ENCODE results near the gene TMEM43. TPM values are rescaled to one million over a fixed set of nuclear protein-coding genes. Genes with fewer than 3 reads are reported as not detected.

TMEM43 gene
- total RNA-seq, 6 experiments from 2014 or later, result 73.3 to 90.8 (median 80.7) TPM

DNA sequence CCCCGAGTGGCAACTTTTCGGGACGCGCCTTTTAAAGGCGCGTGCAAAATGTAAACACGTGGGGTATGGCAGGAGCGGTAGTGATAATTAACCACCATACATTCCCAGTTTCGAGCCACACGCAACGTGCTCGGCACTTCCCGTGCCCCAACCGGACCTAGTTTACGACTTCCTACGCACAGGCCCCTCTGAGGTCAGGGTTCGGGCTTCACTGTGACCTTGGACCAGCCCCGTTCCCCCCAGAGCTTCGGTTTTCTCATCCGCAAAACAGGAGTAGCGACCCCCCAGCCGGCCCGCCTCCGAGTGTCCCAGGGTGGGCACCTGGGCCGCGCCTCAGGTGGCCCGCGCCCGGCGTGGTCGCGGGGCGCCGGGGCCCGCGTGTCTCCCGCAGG is 633 bp upstream of the TMEM43 start:
- Mint-ChIP-seq H3K27me3 (ENCODE audit: insufficient read depth) (peaks cover 3% of the 10 kb centered on the region; the same call in 1 of the 2 replicates), H3K4me1 (ENCODE audit: low read depth) (peaks cover 38% of the 10 kb centered on the region), H3K36me3 (ENCODE audit: low read depth) (peaks cover 28% of the 10 kb centered on the region), H3K27ac (peak overlapping the region; percentile 86), H3K4me3 (peak overlapping the region; percentile 100), H3K9me3 (no peaks in the 10 kb centered on the region)
- TF ChIP-seq, protein P1, sequence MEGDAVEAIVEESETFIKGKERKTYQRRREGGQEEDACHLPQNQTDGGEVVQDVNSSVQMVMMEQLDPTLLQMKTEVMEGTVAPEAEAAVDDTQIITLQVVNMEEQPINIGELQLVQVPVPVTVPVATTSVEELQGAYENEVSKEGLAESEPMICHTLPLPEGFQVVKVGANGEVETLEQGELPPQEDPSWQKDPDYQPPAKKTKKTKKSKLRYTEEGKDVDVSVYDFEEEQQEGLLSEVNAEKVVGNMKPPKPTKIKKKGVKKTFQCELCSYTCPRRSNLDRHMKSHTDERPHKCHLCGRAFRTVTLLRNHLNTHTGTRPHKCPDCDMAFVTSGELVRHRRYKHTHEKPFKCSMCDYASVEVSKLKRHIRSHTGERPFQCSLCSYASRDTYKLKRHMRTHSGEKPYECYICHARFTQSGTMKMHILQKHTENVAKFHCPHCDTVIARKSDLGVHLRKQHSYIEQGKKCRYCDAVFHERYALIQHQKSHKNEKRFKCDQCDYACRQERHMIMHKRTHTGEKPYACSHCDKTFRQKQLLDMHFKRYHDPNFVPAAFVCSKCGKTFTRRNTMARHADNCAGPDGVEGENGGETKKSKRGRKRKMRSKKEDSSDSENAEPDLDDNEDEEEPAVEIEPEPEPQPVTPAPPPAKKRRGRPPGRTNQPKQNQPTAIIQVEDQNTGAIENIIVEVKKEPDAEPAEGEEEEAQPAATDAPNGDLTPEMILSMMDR (IDR thresholded peaks at IDR 0.05), result no peak
- DNase-seq, result no peak

- TF ChIP-seq, protein P1 (IDR thresholded peaks at IDR 0.05), result no peak; the same call in 1 of the 2 replicates
- peak overlapping the region; percentile 100 for H3K4me3 Mint-ChIP-seq
- H3K9me3 Mint-ChIP-seq, result no peaks in the 10 kb centered on the region
- H3K27ac Mint-ChIP-seq, result peak overlapping the region; percentile 98
- peaks cover 3% of the 10 kb centered on the region; the same call in 1 of the 2 replicates for H3K27me3 Mint-ChIP-seq (ENCODE audit: insufficient read depth)
- H3K4me1 Mint-ChIP-seq (ENCODE audit: low read depth), result peaks cover 38% of the 10 kb centered on the region
- peak; percentile 95 for DNase-seq
- peaks cover 38% of the 10 kb centered on the region for H3K36me3 Mint-ChIP-seq (ENCODE audit: low read depth)
These were observed 553 bp downstream of the TMEM43 start for GRCh38 chr3:14125193-14126016.

DNA sequence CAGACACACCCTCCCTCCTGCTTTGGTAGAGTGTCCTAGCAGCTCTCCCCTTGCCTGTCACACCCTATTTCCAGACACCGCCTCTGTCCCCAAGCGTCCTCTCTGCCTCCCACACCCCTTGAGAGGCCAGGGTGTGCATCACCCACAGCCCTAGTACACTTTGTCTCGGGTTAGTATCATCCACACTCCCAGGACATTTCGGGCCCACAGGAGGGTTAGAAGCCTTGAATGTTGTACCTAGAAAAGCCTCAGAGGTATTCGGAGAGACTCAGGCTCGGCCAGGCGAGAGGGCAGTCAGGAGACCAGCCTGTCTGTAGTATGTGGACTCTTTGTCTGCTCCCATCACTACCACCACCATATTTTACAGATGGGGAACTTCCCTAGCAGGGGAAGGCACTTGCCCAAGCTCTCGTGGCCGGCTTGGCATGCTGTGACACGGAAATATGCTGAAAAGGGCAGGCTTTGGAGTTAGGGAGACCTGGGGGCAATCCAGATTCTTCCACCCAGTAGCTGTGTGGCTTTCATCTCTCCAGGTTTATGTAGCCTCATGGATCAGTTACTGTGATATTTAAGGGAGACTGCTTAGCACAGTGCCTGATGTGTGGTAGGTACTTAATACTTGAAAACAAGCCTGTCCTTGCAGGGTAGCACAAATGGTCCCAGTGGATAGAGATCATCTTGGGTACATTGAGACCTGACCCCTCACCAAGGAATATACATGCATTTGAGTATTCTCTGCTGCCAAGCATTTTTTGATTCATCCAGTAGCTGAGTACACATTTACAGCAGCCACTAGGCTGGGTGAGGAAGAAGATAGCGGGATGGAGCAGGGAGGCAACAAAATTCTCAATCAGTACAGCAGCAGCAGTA is 1.4 kb downstream of the TMEM43 start:
- Mint-ChIP-seq H3K27ac (peak overlapping the region; percentile 98), H3K27me3 (ENCODE audit: insufficient read depth) (peaks cover 3% of the 10 kb centered on the region; the same call in 1 of the 2 replicates), H3K4me1 (ENCODE audit: low read depth) (peaks cover 38% of the 10 kb centered on the region), H3K4me3 (peak overlapping the region; percentile 100), H3K36me3 (ENCODE audit: low read depth) (peaks cover 39% of the 10 kb centered on the region), H3K9me3 (no peaks in the 10 kb centered on the region)
- DNase-seq, result no peak
- TF ChIP-seq, protein P1 (IDR thresholded peaks at IDR 0.05), result no peak

DNA sequence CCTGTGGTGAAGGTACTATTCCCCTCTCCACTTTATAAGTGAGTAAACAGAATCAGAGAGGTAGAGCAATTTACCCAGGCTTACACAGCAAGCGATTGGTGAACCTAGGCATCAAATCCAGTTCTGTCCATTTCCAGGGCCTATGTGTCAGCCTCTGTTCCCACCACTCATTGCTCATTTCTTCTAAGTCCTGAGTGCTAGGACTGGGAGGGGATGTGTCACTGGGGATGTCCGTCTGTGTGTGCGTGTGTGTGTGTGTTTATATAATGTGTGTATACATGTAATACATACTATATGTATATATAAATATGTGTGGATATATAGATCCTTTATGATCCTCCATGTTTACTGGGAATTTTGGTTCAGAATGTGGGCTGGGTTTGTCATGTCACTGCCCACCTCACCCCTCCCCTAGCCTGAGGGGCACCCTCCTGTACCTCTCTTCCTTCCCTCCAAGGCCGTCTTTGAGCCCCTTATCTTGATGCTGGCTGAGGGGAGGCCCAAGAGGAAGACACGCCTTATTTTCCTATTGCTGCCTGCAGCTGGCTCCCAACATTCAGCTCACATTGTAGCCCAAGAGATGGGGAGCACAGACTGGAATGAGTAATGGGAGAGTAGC is 2.1 kb downstream of the TMEM43 start:
- peak overlapping the region; percentile 100 for H3K4me3 Mint-ChIP-seq
- no peaks in the 10 kb centered on the region for H3K9me3 Mint-ChIP-seq
- TF ChIP-seq, protein P1 (IDR thresholded peaks at IDR 0.05), result no peak
- peak overlapping the region; percentile 98 for H3K27ac Mint-ChIP-seq
- no peak for DNase-seq
- H3K36me3 Mint-ChIP-seq (ENCODE audit: low read depth), result peaks cover 46% of the 10 kb centered on the region
- peaks cover 38% of the 10 kb centered on the region for H3K4me1 Mint-ChIP-seq (ENCODE audit: low read depth)
- H3K27me3 Mint-ChIP-seq (ENCODE audit: insufficient read depth), result peaks cover 3% of the 10 kb centered on the region; the same call in 1 of the 2 replicates

DNA sequence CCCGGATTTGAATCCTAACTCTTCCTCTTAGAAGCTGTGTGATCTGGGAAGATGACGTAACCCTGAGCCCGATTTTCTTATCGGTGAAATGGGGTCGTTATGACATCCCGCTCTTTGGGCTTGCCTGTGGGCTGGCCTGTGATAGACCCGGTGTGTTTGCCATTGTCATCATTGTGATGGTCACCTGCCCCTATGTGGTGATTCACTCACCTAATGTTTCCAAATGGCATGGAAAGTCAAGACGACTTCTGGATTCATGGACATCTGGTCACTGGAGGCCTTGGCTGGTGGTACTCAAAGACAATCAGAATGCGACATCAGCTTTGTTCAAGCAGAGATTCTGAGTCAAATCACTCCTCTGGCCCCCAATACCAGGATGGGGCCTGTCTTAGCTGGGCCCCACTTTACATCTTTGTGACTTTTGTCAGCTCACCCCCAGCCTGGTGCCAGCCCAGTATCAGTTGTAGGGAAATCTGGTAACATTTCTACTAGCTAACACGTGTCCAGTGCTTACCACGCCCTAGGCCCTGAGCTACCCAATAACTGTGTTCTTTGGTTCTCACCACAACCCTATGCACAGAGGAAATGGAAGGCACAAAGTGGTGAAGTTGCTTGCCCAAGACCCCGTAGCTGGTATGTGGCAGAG is 2.8 kb downstream of the TMEM43 start:
- no peak for DNase-seq
- H3K27me3 Mint-ChIP-seq (ENCODE audit: insufficient read depth), result peaks cover 3% of the 10 kb centered on the region; the same call in 1 of the 2 replicates
- H3K27ac Mint-ChIP-seq, result no peak overlapping the region
- peaks cover 37% of the 10 kb centered on the region for H3K4me1 Mint-ChIP-seq (ENCODE audit: low read depth)
- H3K4me3 Mint-ChIP-seq, result peak overlapping the region; percentile 100
- no peaks in the 10 kb centered on the region for H3K9me3 Mint-ChIP-seq
- peaks cover 50% of the 10 kb centered on the region for H3K36me3 Mint-ChIP-seq (ENCODE audit: low read depth)
- TF ChIP-seq, protein P1 (IDR thresholded peaks at IDR 0.05), result no peak
